Fibroblast of lung (primary cell): Measurements from ENCODE around the gene UCP2.

Experiments used
- CTCF ChIP-seq, 2 donors: IDR thresholded peaks in 1 of 2; conservative IDR thresholded peaks in 1 of 2; 1 replicate in 1 of 2; 2 replicates in 1 of 2; pipeline ENCODE4 v1.5.1; 2011 to 2012; ENCODE audit warnings: low read length in 2 of 2, control low read depth in 1 of 2, inconsistent platforms in 1 of 2, low read depth in 1 of 2, mild to moderate bottlenecking in 1 of 2
- EZH2 ChIP-seq: IDR thresholded peaks from 2 replicates; pipeline ENCODE4 v1.5.1; 2012; ENCODE audit warnings: low read length, control low read depth, mild to moderate bottlenecking; ENCODE audit errors: missing control alignments

GRCh38 chr11:73969991-73970800 lies 12.4 kb downstream of the UCP2 start:
- TF ChIP-seq CTCF (conservative IDR thresholded peaks at IDR 0.05 in 1 of 2, IDR thresholded peaks at IDR 0.05 in 1 of 2; ENCODE audit: low read depth in 1 of 2, low read length in 2 of 2) (no peak), EZH2 (no peak)
